ENCODE results near the gene KDM7A.

DNA sequence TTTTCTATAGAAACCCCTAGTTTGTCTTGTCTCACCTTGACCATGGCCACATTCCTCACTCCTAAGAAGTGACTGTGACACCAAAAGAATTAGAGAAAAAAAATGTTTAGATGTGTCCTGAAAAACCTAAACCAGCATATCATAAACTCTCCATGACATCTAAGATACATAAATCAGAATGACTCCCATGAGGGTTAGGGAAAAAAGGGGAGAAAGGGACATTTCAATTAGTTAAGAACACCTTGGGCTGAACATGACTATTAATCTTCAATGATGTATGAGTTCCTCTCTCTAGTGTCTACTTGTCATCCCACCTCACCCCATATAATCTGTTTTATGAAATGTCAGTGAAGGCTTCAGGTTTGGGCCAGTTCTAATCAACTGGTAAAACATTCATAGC is 31.1 kb downstream of the KDM7A start:
- TF ChIP-seq, protein P1, sequence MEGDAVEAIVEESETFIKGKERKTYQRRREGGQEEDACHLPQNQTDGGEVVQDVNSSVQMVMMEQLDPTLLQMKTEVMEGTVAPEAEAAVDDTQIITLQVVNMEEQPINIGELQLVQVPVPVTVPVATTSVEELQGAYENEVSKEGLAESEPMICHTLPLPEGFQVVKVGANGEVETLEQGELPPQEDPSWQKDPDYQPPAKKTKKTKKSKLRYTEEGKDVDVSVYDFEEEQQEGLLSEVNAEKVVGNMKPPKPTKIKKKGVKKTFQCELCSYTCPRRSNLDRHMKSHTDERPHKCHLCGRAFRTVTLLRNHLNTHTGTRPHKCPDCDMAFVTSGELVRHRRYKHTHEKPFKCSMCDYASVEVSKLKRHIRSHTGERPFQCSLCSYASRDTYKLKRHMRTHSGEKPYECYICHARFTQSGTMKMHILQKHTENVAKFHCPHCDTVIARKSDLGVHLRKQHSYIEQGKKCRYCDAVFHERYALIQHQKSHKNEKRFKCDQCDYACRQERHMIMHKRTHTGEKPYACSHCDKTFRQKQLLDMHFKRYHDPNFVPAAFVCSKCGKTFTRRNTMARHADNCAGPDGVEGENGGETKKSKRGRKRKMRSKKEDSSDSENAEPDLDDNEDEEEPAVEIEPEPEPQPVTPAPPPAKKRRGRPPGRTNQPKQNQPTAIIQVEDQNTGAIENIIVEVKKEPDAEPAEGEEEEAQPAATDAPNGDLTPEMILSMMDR (tag by site-specific recombination; IDR thresholded peaks at IDR 0.05) = no peak
- TF ChIP-seq, protein P2, sequence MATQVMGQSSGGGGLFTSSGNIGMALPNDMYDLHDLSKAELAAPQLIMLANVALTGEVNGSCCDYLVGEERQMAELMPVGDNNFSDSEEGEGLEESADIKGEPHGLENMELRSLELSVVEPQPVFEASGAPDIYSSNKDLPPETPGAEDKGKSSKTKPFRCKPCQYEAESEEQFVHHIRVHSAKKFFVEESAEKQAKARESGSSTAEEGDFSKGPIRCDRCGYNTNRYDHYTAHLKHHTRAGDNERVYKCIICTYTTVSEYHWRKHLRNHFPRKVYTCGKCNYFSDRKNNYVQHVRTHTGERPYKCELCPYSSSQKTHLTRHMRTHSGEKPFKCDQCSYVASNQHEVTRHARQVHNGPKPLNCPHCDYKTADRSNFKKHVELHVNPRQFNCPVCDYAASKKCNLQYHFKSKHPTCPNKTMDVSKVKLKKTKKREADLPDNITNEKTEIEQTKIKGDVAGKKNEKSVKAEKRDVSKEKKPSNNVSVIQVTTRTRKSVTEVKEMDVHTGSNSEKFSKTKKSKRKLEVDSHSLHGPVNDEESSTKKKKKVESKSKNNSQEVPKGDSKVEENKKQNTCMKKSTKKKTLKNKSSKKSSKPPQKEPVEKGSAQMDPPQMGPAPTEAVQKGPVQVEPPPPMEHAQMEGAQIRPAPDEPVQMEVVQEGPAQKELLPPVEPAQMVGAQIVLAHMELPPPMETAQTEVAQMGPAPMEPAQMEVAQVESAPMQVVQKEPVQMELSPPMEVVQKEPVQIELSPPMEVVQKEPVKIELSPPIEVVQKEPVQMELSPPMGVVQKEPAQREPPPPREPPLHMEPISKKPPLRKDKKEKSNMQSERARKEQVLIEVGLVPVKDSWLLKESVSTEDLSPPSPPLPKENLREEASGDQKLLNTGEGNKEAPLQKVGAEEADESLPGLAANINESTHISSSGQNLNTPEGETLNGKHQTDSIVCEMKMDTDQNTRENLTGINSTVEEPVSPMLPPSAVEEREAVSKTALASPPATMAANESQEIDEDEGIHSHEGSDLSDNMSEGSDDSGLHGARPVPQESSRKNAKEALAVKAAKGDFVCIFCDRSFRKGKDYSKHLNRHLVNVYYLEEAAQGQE (tag by site-specific recombination; IDR thresholded peaks at IDR 0.05) = no peak
- TF ChIP-seq BCL11B (tag by site-specific recombination; IDR thresholded peaks at IDR 0.05; ENCODE audit: low read depth) = no peak
- no peak for TF ChIP-seq ZNF274 (IDR thresholded peaks at IDR 0.05; ENCODE audit: low read length)
- TF ChIP-seq ZNF274 (tag by site-specific recombination; IDR thresholded peaks at IDR 0.05; ENCODE audit: borderline replicate concordance) = no peak
- no peak for TF ChIP-seq ZNF211 (tag by site-specific recombination; IDR thresholded peaks at IDR 0.05; ENCODE audit: low read depth)
- no peak for TF ChIP-seq HOXA7 (CRISPR knock-in tag; IDR thresholded peaks at IDR 0.05; ENCODE audit: borderline replicate concordance)
- no peak for TF ChIP-seq ZBTB21 (tag by site-specific recombination; IDR thresholded peaks at IDR 0.05)
- TF ChIP-seq RBAK (tag by site-specific recombination; IDR thresholded peaks at IDR 0.05) = no peak

Data from HEK293 (cell line).